B cell (primary cell): ENCODE data around the gene SORL1-AS1.

Source experiments
- CTCF ChIP-seq: fragments of 200-600 bp; IDR thresholded peaks from one replicate; pipeline ENCODE4 v1.8.0; 2022; ENCODE audit warnings: antibody characterized with exemption, mild to moderate bottlenecking
- EZH2 ChIP-seq: IDR thresholded peaks from 2 replicates; pipeline ENCODE4 v1.6.1; 2012; ENCODE audit warnings: borderline replicate concordance, low read depth, mild to moderate bottlenecking, moderate library complexity, low read length; ENCODE audit not compliant: insufficient read depth, poor library complexity, severe bottlenecking

- TF ChIP-seq CTCF (no peak), EZH2 (no peak)
Measured at GRCh38 chr11:121445071-121445768, 7.5 kb downstream of the SORL1-AS1 start.
